Measurements from ENCODE around the gene FAM114A2. TPM values are rescaled to one million over a fixed set of nuclear protein-coding genes. Genes with fewer than 3 reads are reported as not detected.
"Not testable (repeated sequence)": the region's sequence is repeated elsewhere in the genome, so short reads cannot be mapped to it uniquely, and the experiment has no call there.

FAM114A2 gene
- polyA plus RNA-seq, 1 of the 3 experiments (the other 2 are of a cell fraction), result 9.0 TPM

DNA sequence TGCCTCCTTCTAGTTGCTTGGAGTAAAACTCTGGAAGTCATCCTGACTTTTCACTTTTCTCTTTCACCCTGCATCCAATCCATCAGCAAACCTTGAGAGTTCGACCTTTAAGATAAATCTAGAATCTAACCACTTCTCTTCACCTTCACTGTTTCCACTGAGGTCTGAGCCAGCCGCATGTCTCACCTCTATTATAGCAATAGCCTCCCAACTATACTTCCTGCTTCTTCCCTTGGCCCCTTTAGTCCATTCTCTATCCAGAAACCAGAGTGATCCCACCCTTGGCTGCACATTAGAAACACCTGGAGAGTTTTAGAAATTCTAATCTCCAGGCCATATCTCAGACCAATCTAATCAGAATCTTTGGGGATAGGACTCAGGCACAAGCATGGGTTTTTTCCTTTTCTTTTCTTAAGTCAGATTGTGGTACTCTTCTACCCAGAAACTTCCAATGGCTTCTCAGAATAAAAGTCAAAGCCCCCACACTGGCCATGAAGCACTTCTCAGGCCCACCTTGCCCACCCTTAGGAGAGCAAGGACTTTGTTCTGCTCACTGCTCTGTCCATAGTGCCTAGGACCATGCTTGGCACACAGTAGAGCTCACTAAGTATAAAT is 33.2 kb upstream of the FAM114A2 start:
- Histone ChIP-seq H3K27me3 (ENCODE audit: insufficient read depth) (no peaks in the 10 kb centered on the region), H3K9ac (peak overlapping the region; percentile 38; the same call in 1 of the 2 replicates), H3K4me2 (peak overlapping the region; percentile 74), H4K20me1 (ENCODE audit: insufficient read depth) (no peaks in the 10 kb centered on the region), H3K4me1 (ENCODE audit: control insufficient read depth in 1 of 2, insufficient read depth in 2 of 2, low read depth in 1 of 2, low read length in 1 of 2) (no peaks in the 10 kb centered on the region; a peak in 1 of 4 replicates), H3K36me3 (replicated peaks in 1 of 2; ENCODE audit: control insufficient read depth in 1 of 2, insufficient read depth in 2 of 2, low read length in 1 of 2) (no peaks in the 10 kb centered on the region), H3K9me3 (no peaks in the 10 kb centered on the region), H3K79me2 (ENCODE audit: insufficient read depth) (no peaks in the 10 kb centered on the region), H3K4me3 (ENCODE audit: low read depth in 2 of 2, low read length in 1 of 2) (peak overlapping the region in 1 of 2 experiments; percentile 53; a peak in 2 of 4 replicates), H2AFZ (ENCODE audit: low read depth) (peak overlapping the region; percentile 82; the same call in 1 of the 2 replicates), H3F3A (replicated peaks; ENCODE audit: insufficient read depth) (no peaks in the 10 kb centered on the region), H3K9me2 (no peaks in the 10 kb centered on the region), H3K27ac (ENCODE audit: low read depth in 2 of 2, low read length in 1 of 2) (no peak overlapping the region)
- WGBS (ENCODE audit: low lambda C conversion rate), result 20% methylated on average over 2 of the region's 2 CpGs
- TF ChIP-seq RFX5 (IDR thresholded peaks at IDR 0.05; ENCODE audit: low read length) (no peak), YY1 (IDR thresholded peaks at IDR 0.05; ENCODE audit: low read depth) (no peak), SMC3 (IDR thresholded peaks at IDR 0.05; ENCODE audit: low read depth, low read length) (no peak), GABPA (IDR thresholded peaks at IDR 0.05; ENCODE audit: low read depth) (no peak), MEF2A (IDR thresholded peaks at IDR 0.05; ENCODE audit: borderline replicate concordance, low read depth) (no peak), ELF1 (IDR thresholded peaks at IDR 0.05) (no peak), TAF1 (IDR thresholded peaks at IDR 0.05; ENCODE audit: borderline replicate concordance, low read depth, low read length) (no peak), GATA2 (CRISPR knock-in tag; IDR thresholded peaks at IDR 0.05) (no peak), RAD21 (IDR thresholded peaks at IDR 0.05; ENCODE audit: low read length) (no peak)
- TF ChIP-seq, protein P1, sequence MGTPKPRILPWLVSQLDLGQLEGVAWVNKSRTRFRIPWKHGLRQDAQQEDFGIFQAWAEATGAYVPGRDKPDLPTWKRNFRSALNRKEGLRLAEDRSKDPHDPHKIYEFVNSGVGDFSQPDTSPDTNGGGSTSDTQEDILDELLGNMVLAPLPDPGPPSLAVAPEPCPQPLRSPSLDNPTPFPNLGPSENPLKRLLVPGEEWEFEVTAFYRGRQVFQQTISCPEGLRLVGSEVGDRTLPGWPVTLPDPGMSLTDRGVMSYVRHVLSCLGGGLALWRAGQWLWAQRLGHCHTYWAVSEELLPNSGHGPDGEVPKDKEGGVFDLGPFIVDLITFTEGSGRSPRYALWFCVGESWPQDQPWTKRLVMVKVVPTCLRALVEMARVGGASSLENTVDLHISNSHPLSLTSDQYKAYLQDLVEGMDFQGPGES (IDR thresholded peaks at IDR 0.05; ENCODE audit: low read depth, low read length), result no peak
- TF ChIP-seq, protein P2, sequence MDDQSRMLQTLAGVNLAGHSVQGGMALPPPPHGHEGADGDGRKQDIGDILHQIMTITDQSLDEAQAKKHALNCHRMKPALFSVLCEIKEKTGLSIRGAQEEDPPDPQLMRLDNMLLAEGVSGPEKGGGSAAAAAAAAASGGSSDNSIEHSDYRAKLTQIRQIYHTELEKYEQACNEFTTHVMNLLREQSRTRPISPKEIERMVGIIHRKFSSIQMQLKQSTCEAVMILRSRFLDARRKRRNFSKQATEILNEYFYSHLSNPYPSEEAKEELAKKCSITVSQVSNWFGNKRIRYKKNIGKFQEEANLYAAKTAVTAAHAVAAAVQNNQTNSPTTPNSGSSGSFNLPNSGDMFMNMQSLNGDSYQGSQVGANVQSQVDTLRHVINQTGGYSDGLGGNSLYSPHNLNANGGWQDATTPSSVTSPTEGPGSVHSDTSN (IDR thresholded peaks at IDR 0.05), result no peak
- TF ChIP-seq, protein P3, sequence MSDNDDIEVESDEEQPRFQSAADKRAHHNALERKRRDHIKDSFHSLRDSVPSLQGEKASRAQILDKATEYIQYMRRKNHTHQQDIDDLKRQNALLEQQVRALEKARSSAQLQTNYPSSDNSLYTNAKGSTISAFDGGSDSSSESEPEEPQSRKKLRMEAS (IDR thresholded peaks at IDR 0.05; ENCODE audit: low read depth), result no peak
- DNase-seq, result no peak
- POLR2A ChIA-PET, result interaction anchor here (0.5 to 1.6 kb wide), 3 partner anchors 125 to 1623 kb away, joined by 3 to 8 read pairs (median 4); no protein-coding TSS in a partner anchor
- CTCF ChIA-PET, result interaction anchor here (0.6 to 11.6 kb wide), 78 partner anchors 8 to 567 kb away, joined by 3 to 184 read pairs (median 5); partner anchors contain the start of genes FAM114A2, GALNT10 and MFAP3

DNA sequence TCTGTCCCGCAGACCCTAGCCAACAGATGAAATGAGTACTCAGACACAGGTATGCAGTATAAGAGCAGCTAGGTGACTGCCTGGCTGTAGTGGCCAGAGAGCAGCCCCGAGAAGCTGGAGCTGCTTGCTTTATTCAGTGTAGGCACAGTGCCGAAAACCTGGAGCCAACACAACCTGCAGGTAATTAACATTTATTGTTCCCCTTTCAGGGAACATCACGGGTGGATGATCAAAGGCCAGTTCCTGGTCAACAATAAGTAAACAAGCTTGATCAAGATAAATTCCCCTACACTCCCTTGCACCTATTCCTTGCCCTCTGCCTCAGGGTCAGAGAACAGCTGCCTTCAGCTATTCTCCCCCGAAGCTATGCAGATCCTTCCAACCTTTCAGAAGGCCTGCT is 31.1 kb upstream of the FAM114A2 start:
- H3K9me3 ChIP-seq; H3K4me2 ChIP-seq; DNase-seq; H3K4me1 ChIP-seq (ENCODE audit: control insufficient read depth in 1 of 2, insufficient read depth in 2 of 2, low read depth in 1 of 2, low read length in 1 of 2); H2AFZ ChIP-seq (ENCODE audit: low read depth); H3K36me3 ChIP-seq (replicated peaks in 1 of 2; ENCODE audit: control insufficient read depth in 1 of 2, insufficient read depth in 2 of 2, low read length in 1 of 2); H3K27me3 ChIP-seq (ENCODE audit: insufficient read depth); POLR2A ChIA-PET; H3K4me3 ChIP-seq (ENCODE audit: low read depth in 2 of 2, low read length in 1 of 2); H4K20me1 ChIP-seq (ENCODE audit: insufficient read depth); H3K79me2 ChIP-seq (ENCODE audit: insufficient read depth); H3K9me2 ChIP-seq; H3F3A ChIP-seq (replicated peaks; ENCODE audit: insufficient read depth); H3K27ac ChIP-seq (ENCODE audit: low read depth in 2 of 2, low read length in 1 of 2); H3K9ac ChIP-seq: not testable (repeated sequence)
- CTCF ChIA-PET, result interaction anchor here (1.1 to 11.6 kb wide), 7 partner anchors 94 to 335 kb away, joined by 3 to 184 read pairs (median 6); no protein-coding TSS in a partner anchor
- 77% methylated on average over 4 of the region's 5 CpGs for WGBS (ENCODE audit: low lambda C conversion rate)

Measured in SK-N-SH (cell line).